ENCODE results near the gene AGAP6.
"Not testable (repeated sequence)": the region's sequence is repeated elsewhere in the genome, so short reads cannot be mapped to it uniquely, and the experiment has no call there.

Gene AGAP6

GRCh38 chr10:50025627-50026026 lies 37.4 kb downstream of the AGAP6 start:
- DNase-seq (ENCODE audit: low spot score), result no peak

- no peak for DNase-seq (ENCODE audit: low spot score)
These were observed 39.0 kb downstream of the AGAP6 start for GRCh38 chr10:50027195-50027594.

- DNase-seq (ENCODE audit: low spot score), result no peak
These were observed 45.3 kb downstream of the AGAP6 start for GRCh38 chr10:50033481-50033880.

- DNase-seq (ENCODE audit: low spot score), result not testable (repeated sequence)
These were observed 47.1 kb downstream of the AGAP6 start for GRCh38 chr10:50035337-50035736.

- DNase-seq (ENCODE audit: low spot score), result no peak
These were observed 56.9 kb downstream of the AGAP6 start for GRCh38 chr10:50044941-50045664.

- DNase-seq (ENCODE audit: low spot score), result not testable (repeated sequence)
These were observed 58.3 kb downstream of the AGAP6 start for GRCh38 chr10:50046457-50046856.

- not testable (repeated sequence) for DNase-seq (ENCODE audit: low spot score)
These were observed 59.4 kb downstream of the AGAP6 start for GRCh38 chr10:50047594-50047993.

- not testable (repeated sequence) for DNase-seq (ENCODE audit: low spot score)
These were observed 63.9 kb downstream of the AGAP6 start for GRCh38 chr10:50051995-50052660.

GRCh38 chr10:50052778-50053376 lies 64.7 kb downstream of the AGAP6 start:
- DNase-seq (ENCODE audit: low spot score), result not testable (repeated sequence)

- not testable (repeated sequence) for DNase-seq (ENCODE audit: low spot score)
These were observed 67.5 kb downstream of the AGAP6 start for GRCh38 chr10:50055494-50056292.

- not testable (repeated sequence) for DNase-seq (ENCODE audit: low spot score)
These were observed 68.4 kb downstream of the AGAP6 start for GRCh38 chr10:50056654-50057053.

GRCh38 chr10:50058727-50059126 lies 70.5 kb downstream of the AGAP6 start:
- DNase-seq (ENCODE audit: low spot score), result not testable (repeated sequence)

GRCh38 chr10:50059946-50060345 lies 71.7 kb downstream of the AGAP6 start:
- not testable (repeated sequence) for DNase-seq (ENCODE audit: low spot score)
